GM12875 (cell line): Measurements from ENCODE around the gene SULT1B1.

Experiments used
- H3K4me3 ChIP-seq: one replicate; pipeline ENCODE4 v1.5.1; 2011; ENCODE audit warnings: low read depth, low read length, control low read depth
- CTCF ChIP-seq: IDR thresholded peaks from 2 replicates; pipeline ENCODE4 v1.5.1; 2011; ENCODE audit warnings: low read depth, mild to moderate bottlenecking, control low read depth, inconsistent platforms, low read length, moderate library complexity, borderline replicate concordance; ENCODE audit not compliant: insufficient read depth

The SULT1B1 gene

GRCh38 chr4:69760455-69760854 lies at the start of gene SULT1B1:
TSS of gene SULT1B1 (minus strand) at chr4:69760620. CDS start at chr4:69755217, 5,403 bp downstream.
- no peak within 1 kb of the TSS for H3K4me3 ChIP-seq
- TF ChIP-seq CTCF = no peak

- H3K4me3 ChIP-seq = no peak overlapping the region
- no peak for TF ChIP-seq CTCF
Observed at GRCh38 chr4:69800599-69800998, 40.2 kb upstream of the SULT1B1 start.

GRCh38 chr4:69799337-69799736 lies 38.9 kb upstream of the SULT1B1 start:
- TF ChIP-seq CTCF = no peak
- H3K4me3 ChIP-seq = no peak overlapping the region

- no peak overlapping the region for H3K4me3 ChIP-seq
- TF ChIP-seq CTCF = no peak
Observed at GRCh38 chr4:69793732-69794131, 33.3 kb upstream of the SULT1B1 start.

- no peak for TF ChIP-seq CTCF
- H3K4me3 ChIP-seq = no peak overlapping the region
Observed at GRCh38 chr4:69787879-69788278, 27.5 kb upstream of the SULT1B1 start.

- TF ChIP-seq CTCF = no peak
- no peak overlapping the region for H3K4me3 ChIP-seq
Observed at GRCh38 chr4:69786547-69786946, 26.1 kb upstream of the SULT1B1 start.

GRCh38 chr4:69785211-69785831 lies 24.9 kb upstream of the SULT1B1 start:
- H3K4me3 ChIP-seq = no peak overlapping the region
- TF ChIP-seq CTCF = no peak
